GM19395 (cell line): ENCODE data around the gene CTSG.
"Not testable (repeated sequence)": the region's sequence is repeated elsewhere in the genome, so short reads cannot be mapped to it uniquely, and the experiment has no call there.

Experiments used
- ATAC-seq: cut with Tn5 transposase; IDR thresholded peaks from one replicate; pipeline ENCODE4 v1.9.1; 2021; ENCODE audit warnings: mild to moderate bottlenecking, moderate library complexity; ENCODE audit not compliant: unreplicated experiment

The CTSG gene

GRCh38 chr14:24576182-24576581 is at the start of gene CTSG:
CTSG (minus strand) TSS chr14:24576250; CDS start chr14:24576223, 27 bp downstream.
- ATAC-seq = no peak

- ATAC-seq = no peak
These were observed 37.7 kb upstream of the CTSG start for GRCh38 chr14:24613747-24614146.

GRCh38 chr14:24613241-24613640 is 37.2 kb upstream of the CTSG start:
- no peak for ATAC-seq

GRCh38 chr14:24612196-24612595 is 36.1 kb upstream of the CTSG start:
- no peak for ATAC-seq

- peak; percentile 56 for ATAC-seq
These were observed 33.8 kb upstream of the CTSG start, which contains the start of gene GZMH for GRCh38 chr14:24609655-24610344. GZMH (minus strand) TSS chr14:24609685; CDS start chr14:24609613, 72 bp downstream.

DNA sequence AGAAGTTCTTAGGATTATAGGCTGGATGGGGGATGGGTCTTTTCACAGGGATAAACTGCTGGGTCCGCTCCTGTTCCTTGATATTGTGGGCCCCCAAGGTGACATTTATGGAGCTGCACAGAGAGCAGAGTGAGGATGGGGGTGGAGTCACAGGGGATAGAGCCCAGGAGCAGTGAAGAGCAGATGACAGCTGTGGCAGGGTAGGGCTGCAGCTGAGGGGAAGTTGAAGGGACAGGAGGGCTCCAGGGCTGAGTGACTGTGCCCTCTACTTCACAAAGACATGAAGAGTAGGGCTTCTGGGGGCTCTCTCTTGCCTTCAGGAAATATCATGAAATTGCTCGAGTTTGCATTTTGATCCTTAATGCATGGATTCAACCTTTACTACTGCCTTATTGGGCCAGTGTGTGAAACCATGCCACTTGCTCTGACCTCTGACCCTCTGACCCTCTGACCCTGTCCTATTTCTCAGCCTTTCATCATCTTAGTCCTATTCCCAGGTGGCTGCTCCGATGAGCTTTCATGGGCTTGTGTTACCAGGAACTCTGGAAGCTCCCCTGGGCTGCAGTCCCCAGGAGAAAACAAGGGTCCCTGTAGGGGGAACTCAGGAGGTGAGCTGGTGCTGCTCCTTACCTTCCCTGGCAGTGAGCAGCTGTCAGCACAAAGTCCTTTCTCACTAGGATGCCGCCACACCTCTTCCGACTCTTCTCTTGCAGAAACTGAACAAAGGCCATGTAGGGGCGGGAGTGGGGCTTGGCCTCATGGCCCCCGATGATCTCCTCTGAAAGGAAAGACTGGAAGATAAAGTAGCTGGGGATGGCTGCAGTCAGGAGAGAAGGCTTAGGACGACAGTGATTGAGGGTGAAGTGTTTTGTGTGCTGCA is 31.8 kb upstream of the CTSG start:
- no peak for ATAC-seq

GRCh38 chr14:24607081-24607480 is 31.0 kb upstream of the CTSG start:
- ATAC-seq = no peak

GRCh38 chr14:24606297-24606696 is 30.2 kb upstream of the CTSG start:
- ATAC-seq = no peak

GRCh38 chr14:24605435-24606190 is 29.6 kb upstream of the CTSG start:
- ATAC-seq = peak; percentile 85

GRCh38 chr14:24597403-24597802 is 21.4 kb upstream of the CTSG start:
- no peak for ATAC-seq

DNA sequence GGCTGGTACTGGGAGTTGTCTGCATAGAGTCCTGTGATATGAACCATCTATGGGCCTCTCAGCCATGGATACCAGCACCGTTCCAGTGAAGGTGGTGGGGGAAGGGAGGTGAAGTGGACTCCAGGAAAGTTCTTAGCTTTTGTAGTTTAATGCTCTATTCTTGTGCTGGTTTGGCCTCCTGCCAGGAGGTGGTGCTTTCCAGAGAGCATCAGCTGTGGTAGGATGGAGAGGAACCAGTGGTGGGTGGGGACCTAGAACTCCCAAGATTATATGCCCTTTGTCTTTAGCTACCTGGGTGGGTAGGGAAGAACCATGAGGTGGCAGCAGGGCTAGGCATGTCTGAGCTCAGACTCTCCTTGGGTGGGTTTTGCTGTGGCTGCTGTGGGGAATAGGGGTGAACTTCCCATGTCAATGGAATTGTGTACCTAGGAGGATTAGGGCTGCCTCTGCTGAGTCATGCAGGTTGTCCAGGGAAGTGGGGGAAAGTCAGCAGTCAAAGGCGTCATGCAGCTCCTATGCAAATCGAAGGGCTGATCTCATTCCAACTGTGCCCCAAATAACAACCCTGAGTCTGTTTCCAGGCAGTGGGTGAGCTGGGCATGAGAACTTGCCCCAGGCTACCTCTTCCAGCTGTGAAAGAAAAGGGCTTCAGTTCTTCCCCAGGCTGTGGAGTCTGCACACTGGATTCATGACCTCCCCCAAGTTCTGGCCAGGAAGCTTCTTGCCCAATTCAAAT is 19.2 kb upstream of the CTSG start:
- no peak for ATAC-seq

DNA sequence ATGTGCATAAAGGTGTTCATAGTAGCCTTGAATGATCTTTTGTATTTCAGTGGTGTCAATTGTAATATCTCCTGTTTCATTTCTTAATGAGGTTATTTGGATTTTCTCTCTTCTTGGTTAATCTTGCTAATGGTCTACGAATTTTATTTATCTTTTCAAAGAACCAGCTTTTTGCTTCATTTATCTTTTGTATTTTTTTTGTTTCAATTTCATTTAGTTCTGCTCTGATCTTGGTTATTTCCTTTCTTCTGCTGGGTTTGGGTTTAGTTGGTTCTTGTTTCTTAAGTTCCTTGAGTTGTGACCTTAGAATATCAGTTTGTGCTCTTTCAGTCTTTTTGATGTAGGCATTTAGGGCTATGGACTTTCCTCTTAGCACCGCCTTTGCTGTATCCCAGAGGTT is 15.0 kb upstream of the CTSG start:
- not testable (repeated sequence) for ATAC-seq

- ATAC-seq = not testable (repeated sequence)
These were observed 8.4 kb upstream of the CTSG start for GRCh38 chr14:24584402-24584801.

GRCh38 chr14:24578558-24578957 is 2.5 kb upstream of the CTSG start:
- no peak for ATAC-seq

DNA sequence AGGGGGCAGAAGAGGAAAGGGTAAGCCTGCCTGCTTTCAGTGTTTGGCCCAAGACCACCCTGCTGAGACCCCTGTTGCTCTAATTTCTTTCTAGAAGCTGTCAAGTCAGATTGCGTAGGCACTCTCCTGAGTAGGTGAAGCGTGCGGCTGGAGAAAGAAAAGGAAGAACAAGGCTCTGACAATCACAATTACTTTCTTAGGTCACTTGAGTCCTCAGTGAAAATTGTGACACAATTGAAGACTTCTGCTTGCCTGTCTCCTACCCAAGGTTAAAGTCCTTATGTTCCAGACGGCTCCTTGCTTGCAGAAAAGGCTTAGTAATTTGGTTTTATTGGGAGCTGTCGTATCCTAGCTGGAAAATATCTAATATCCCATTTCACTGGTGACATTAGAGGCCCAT is 721 bp upstream of the CTSG start:
- no peak for ATAC-seq

DNA sequence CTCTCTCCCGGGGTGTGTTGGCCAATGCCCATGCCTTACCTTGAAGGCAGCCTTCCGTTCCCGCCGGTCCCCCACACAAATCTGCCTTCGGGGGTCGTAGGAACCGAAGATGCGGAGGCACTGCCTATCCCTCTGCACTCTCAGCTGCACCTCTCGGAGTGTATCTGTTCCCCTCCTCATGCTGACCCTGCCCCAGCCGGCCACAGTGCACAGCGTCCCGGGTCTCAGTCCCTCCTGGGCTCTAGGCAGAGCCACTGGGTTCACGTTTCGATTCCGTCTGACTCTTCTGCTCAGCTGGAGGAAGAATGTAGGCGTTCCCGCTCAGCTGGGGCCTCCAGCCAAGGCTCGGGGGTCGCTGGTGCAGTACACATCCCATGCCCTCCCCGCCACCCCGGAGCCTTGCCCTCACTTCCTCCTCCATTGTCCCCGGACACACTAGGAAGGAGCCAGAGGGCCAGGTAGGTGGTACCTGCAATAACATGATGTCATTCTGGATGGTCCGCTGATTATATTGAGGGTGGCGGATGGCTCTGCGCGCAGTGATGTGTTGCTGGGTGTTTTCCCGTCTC is 1.8 kb downstream of the CTSG start:
- no peak for ATAC-seq

DNA sequence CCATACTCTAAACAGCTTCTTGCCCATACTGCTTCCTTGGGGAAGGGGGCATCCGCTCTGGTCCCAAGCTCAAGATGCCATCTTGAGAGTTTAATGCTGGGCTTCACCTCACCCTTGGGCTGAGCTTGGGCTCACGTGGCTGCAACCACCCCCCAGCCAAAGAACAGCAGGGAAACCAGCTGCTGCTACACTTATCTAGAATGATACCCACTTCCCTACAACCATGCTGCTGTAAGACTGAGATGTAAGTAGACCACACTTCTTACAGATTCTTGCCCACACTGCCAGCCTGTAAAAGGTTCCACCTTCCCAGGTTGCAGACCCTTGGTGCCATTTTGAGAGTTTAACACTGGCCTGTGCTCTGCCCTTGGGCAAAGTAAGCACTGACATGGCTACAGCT is 9.7 kb downstream of the CTSG start:
- ATAC-seq = no peak

- no peak for ATAC-seq
These were observed 10.3 kb downstream of the CTSG start for GRCh38 chr14:24565766-24566165.

DNA sequence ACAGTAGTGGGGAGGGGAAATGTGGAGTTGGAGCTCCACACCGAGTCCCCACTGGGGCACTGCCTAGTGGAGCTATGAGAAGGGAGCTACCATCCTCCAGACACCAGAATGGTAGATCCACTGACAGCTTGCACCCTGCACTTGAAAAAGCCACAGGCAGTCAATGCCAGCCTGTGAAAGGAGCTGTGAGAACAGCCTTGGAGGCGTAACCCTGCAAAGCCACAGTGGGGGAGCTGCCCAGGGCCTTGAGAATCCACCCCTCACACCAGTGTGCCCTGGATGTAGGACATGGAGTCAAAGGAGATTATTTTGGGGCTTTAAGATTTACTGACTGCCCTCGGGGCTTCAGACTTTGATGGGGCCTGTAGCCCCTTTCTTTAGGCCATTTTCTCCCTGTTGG is 12.5 kb downstream of the CTSG start:
- ATAC-seq = no peak

DNA sequence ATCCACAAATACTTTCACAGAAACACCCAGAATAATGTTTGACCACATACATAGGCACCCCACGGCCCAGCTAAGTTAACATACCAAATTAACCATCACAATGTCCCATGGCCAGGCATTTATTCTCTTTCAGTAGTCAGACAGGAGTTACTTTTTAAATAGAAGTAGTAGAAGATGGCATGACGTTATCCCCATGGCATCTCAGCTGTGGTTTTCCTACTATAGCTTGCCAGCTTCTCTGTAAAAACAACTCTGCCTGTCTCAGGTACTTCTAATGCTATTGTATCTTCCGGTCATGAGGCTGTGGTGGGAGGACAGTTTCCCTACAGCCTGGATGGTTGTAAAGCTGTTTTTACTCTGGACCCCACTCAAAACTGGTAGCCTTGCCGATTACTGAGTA is 19.3 kb downstream of the CTSG start:
- no peak for ATAC-seq
